A673 (cell line): Measurements from ENCODE around the gene FAM168A. TPM values are rescaled to one million over a fixed set of nuclear protein-coding genes. Genes with fewer than 3 reads are reported as not detected.
A peak's percentile ranks its signal among the peaks of the same experiment; 100 is the strongest.

ENCODE experiments used
- BruUV-seq: library from RNA; stranded (reverse); fragments of 400-500 nt; replicated peaks from 2 replicates; lab custom pipeline; 2021; lab: Mats Ljungman, UMichigan
- CTCF ChIA-PET: fragments of 300-600 bp; sonication (Branson Sonifier 250); formaldehyde crosslinking; loops from one replicate; lab custom pipeline; 2022; ENCODE audit warnings: antibody characterized with exemption; lab: Charles Lee
- POLR2A ChIA-PET: fragments of 300-600 bp; sonication (Branson Sonifier 250); formaldehyde crosslinking; loops from one replicate; lab custom pipeline; 2022; ENCODE audit warnings: antibody characterized with exemption; ENCODE audit not compliant: low non-redundant PET; lab: Charles Lee
- DNase-seq: peaks from one replicate; pipeline ENCODE4 v3.0.0-alpha.2; 2015; ENCODE audit warnings: low spot score
- H3K27ac ChIP-seq: fragments of 200-600 bp; sonication (generic); 2 replicates; pipeline ENCODE4 v1.5.1; 2016; ENCODE audit warnings: mixed run types, low read depth, mild to moderate bottlenecking, mixed read lengths, antibody characterized with exemption, low read length; ENCODE audit not compliant: poor library complexity, severe bottlenecking
- H3K27me3 ChIP-seq: fragments of 200-600 bp; sonication (generic); replicated peaks from 2 replicates; pipeline ENCODE4 v1.6.1; 2017; ENCODE audit warnings: mixed run types, low read depth, mild to moderate bottlenecking, mixed read lengths, antibody characterized with exemption, low read length; ENCODE audit not compliant: insufficient read depth, poor library complexity
- H3K36me3 ChIP-seq: fragments of 200-600 bp; sonication (generic); 2 replicates; pipeline ENCODE4 v1.6.1; 2016; ENCODE audit warnings: mixed run types, mild to moderate bottlenecking, mixed read lengths, antibody characterized with exemption, low read length; ENCODE audit not compliant: insufficient read depth, poor library complexity, severe bottlenecking
- H3K4me1 ChIP-seq: fragments of 200-600 bp; sonication (generic); 2 replicates; pipeline ENCODE4 v1.6.1; 2017; ENCODE audit warnings: mixed run types, mild to moderate bottlenecking, mixed read lengths, antibody characterized with exemption, low read length; ENCODE audit not compliant: insufficient read depth, poor library complexity, severe bottlenecking
- H3K4me3 ChIP-seq: fragments of 200-600 bp; sonication (generic); 2 replicates; pipeline ENCODE4 v1.5.1; 2016; ENCODE audit warnings: low read depth, mixed run types, mild to moderate bottlenecking, mixed read lengths, low read length; ENCODE audit not compliant: poor library complexity, severe bottlenecking
- H3K9me3 ChIP-seq: fragments of 200-600 bp; sonication (generic); 2 replicates; pipeline ENCODE4 v1.6.1; 2016; ENCODE audit warnings: mixed run types, low read depth, mild to moderate bottlenecking, mixed read lengths, antibody characterized with exemption, low read length; ENCODE audit not compliant: poor library complexity, severe bottlenecking
- EZH2 ChIP-seq: fragments of 200-600 bp; sonication (generic); IDR thresholded peaks from 2 replicates; pipeline ENCODE4 v1.6.1; 2017; ENCODE audit warnings: borderline replicate concordance, low read depth, mild to moderate bottlenecking, mixed read lengths, antibody characterized with exemption, low read length; ENCODE audit not compliant: poor library complexity, severe bottlenecking
- intact Hi-C: fragments of 100-400 bp; cut with micrococcal nuclease; formaldehyde crosslinking; loops from one replicate; pipeline ENCODE4 v1.10.0; 2022; ENCODE audit not compliant: unreplicated experiment
- total RNA-seq: library from RNA; stranded (reverse); gene quantifications from 2 replicates; pipeline ENCODE4 v1.2.3, GENCODE V29; 2021
- TF ChIP-seq, protein P1 (sequence below): fragments of 300-800, 200-600 bp; sonication (generic); conservative IDR thresholded peaks from 2 replicates; pipeline ENCODE4 v1.5.1; 2017; ENCODE audit warnings: low read depth, mild to moderate bottlenecking, antibody characterized with exemption, low read length, moderate library complexity, mixed read lengths

Gene FAM168A
- total RNA-seq, 1 experiment from 2014 or later = 46.1 TPM

DNA sequence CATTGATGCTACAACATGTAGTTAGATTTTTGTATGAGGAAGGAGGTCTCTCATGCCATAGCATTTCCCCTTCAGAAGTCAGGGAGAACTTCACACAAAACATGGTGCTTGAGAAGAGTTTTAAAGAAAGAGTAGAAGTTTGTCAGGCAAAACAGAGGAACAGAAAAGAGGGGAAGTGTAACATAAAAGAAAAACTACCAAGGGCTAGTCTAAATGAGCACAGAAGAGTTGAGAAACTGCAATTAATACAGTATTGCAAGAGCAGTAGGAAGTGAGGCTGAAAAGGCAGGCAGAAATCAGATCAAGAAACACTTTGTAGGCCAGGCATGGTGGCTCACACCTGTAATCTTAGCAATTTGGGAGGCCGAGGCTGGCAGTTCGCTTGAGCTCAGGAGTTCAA is 61.0 kb downstream of the FAM168A start:
- BruUV-seq = no TSS peak
- H3K4me3 ChIP-seq = no peak overlapping the region
- H3K4me1 ChIP-seq = peaks cover 49% of the 10 kb centered on the region
- H3K27ac ChIP-seq = peak overlapping the region; percentile 80
- CTCF ChIA-PET = no interaction called here
- DNase-seq = no peak
- POLR2A ChIA-PET = no interaction called here
- H3K36me3 ChIP-seq = no peaks in the 10 kb centered on the region
- intact Hi-C loops = loop anchor here (10.0 kb wide), 1 partner anchor 62 kb away; no protein-coding TSS in a partner anchor
- TF ChIP-seq, protein P1, sequence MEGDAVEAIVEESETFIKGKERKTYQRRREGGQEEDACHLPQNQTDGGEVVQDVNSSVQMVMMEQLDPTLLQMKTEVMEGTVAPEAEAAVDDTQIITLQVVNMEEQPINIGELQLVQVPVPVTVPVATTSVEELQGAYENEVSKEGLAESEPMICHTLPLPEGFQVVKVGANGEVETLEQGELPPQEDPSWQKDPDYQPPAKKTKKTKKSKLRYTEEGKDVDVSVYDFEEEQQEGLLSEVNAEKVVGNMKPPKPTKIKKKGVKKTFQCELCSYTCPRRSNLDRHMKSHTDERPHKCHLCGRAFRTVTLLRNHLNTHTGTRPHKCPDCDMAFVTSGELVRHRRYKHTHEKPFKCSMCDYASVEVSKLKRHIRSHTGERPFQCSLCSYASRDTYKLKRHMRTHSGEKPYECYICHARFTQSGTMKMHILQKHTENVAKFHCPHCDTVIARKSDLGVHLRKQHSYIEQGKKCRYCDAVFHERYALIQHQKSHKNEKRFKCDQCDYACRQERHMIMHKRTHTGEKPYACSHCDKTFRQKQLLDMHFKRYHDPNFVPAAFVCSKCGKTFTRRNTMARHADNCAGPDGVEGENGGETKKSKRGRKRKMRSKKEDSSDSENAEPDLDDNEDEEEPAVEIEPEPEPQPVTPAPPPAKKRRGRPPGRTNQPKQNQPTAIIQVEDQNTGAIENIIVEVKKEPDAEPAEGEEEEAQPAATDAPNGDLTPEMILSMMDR = no peak
- TF ChIP-seq EZH2 = no peak
- no peaks in the 10 kb centered on the region for H3K27me3 ChIP-seq
- H3K9me3 ChIP-seq = no peaks in the 10 kb centered on the region

DNA sequence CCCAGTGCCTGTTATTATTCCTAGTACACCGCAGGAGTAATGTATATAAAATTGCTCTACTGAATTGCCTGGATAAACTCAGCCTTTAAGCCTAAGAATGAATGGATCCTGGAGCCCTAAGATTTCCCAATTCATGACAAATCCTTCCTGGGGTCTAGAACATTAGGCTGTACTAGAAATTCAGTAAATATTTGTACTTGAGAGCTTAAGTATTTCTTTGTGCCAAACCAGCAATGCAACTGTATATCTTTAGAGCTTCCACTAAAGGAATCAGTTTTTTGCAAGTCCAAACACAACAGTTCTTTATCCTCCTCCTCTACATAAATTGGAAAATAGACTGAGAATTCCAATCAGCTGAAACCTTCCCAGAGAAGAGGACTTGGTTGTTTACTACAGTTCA is 65.6 kb downstream of the FAM168A start:
- H3K36me3 ChIP-seq = no peaks in the 10 kb centered on the region
- ChIA-PET POLR2A (no interaction called here), CTCF (no interaction called here)
- H3K9me3 ChIP-seq = no peaks in the 10 kb centered on the region
- H3K4me3 ChIP-seq = no peak overlapping the region
- intact Hi-C loops = loop anchor here (10.0 kb wide), 1 partner anchor 58 kb away; no protein-coding TSS in a partner anchor
- H3K27me3 ChIP-seq = no peaks in the 10 kb centered on the region
- DNase-seq = no peak
- H3K4me1 ChIP-seq = peaks cover 48% of the 10 kb centered on the region
- TF ChIP-seq EZH2 = no peak
- TF ChIP-seq, protein P1 = no peak
- BruUV-seq = no TSS peak
- H3K27ac ChIP-seq = no peak overlapping the region

DNA sequence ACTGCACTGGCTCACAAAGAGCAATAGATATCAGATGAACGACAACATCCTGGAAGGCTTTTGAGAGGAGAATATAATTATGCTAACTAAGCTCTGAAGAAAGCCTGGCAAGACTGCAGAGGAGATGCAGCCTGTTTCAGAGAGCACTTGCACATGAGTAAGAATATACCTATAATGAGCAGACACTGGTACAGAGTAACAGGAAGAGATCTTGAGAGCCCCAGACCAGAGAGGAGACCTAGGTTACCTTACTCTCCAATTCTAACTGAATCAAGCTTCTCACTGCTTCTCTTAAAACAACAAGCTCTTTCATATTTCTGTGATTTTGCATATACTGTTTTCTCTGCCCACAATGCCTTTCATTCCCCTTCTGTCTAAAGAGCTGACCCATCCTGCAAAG is 66.5 kb downstream of the FAM168A start:
- intact Hi-C loops = loop anchor here (10.0 kb wide), 1 partner anchor 57 kb away; no protein-coding TSS in a partner anchor
- no TSS peak for BruUV-seq
- ChIA-PET CTCF (interaction anchor here (0.7 kb wide), 1 partner anchor 1180 kb away, joined by 3 read pairs; no protein-coding TSS in a partner anchor), POLR2A (interaction anchor here (0.7 kb wide), 1 partner anchor 22 kb away, joined by 15 read pairs; no protein-coding TSS in a partner anchor)
- H3K27me3 ChIP-seq = no peaks in the 10 kb centered on the region
- H3K9me3 ChIP-seq = no peaks in the 10 kb centered on the region
- TF ChIP-seq EZH2 = no peak
- TF ChIP-seq, protein P1 = no peak
- no peak overlapping the region for H3K27ac ChIP-seq
- peaks cover 53% of the 10 kb centered on the region for H3K4me1 ChIP-seq
- no peak overlapping the region for H3K4me3 ChIP-seq
- H3K36me3 ChIP-seq = no peaks in the 10 kb centered on the region
- no peak for DNase-seq
